Mucosa of stomach (tissue), 1 donor: Measurements from ENCODE around the gene ZNF674.

Experiments used
- H3K27me3 ChIP-seq: one replicate; pipeline ENCODE4 v1.7.0; 2013; ENCODE audit warnings: mild to moderate bottlenecking, low read length; ENCODE audit not compliant: control insufficient read depth, insufficient read depth
- H3K36me3 ChIP-seq: one replicate; pipeline ENCODE4 v1.7.0; 2013; ENCODE audit warnings: low read length; ENCODE audit not compliant: control insufficient read depth, insufficient read depth
- H3K4me1 ChIP-seq: one replicate; pipeline ENCODE4 v1.7.0; 2013; ENCODE audit warnings: mild to moderate bottlenecking, low read length; ENCODE audit not compliant: control insufficient read depth, insufficient read depth
- H3K4me3 ChIP-seq: one replicate; pipeline ENCODE4 v1.7.0; 2013; ENCODE audit warnings: low read length
- H3K9ac ChIP-seq: one replicate; pipeline ENCODE4 v1.7.0; 2013; ENCODE audit warnings: mild to moderate bottlenecking, low read length, moderate library complexity
- H3K9me3 ChIP-seq: one replicate; pipeline ENCODE4 v1.7.0; 2013; ENCODE audit warnings: mild to moderate bottlenecking, low read length, moderate library complexity; ENCODE audit not compliant: control insufficient read depth
- donor health status: Pancreatic carcinoma.

ZNF674 gene

DNA sequence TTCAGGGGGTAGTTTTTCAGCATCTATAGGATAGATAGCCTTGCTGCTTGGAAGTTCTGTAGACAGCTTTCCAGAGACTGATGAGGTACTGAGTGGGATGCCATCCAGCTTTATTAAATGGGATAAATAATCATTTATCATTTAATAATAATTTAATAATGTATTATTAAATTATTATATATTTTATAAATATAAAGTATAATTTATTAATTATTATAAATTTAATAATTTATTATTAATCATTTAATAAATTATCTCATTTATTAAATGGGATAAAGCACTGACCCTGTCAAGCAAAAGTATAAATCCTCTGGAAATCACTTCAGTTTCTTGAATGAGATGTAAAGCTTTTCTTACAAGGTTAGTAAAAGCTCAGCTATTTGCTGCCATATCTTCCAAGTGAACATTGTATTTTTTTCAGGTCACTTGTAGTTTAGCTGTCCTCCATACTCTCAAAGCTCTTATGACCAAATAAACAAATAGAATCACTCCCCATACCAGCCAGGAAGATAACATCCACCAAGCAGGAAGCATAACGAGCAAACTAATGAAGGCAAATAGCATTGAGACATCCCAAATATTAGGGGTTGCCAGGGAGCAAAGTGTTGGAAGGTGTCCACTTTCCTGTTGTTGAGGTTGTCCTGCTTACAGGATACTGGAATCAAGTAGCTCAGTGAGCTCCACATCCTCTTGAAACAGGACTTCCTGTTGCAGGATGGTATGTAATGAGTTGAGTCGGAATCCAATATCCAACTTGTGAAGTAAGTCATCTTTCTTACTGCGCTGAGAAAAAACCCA is 88.9 kb downstream of the ZNF674 start:
- no peaks in the 10 kb centered on the region for H3K36me3 ChIP-seq
- H3K9me3 ChIP-seq = no peaks in the 10 kb centered on the region
- H3K9ac ChIP-seq = no peak overlapping the region
- H3K4me3 ChIP-seq = no peak overlapping the region
- no peaks in the 10 kb centered on the region for H3K27me3 ChIP-seq
- H3K4me1 ChIP-seq = no peaks in the 10 kb centered on the region
